MM.1S (cell line): ENCODE measurements around the gene PARP15.

Experiments used
- DNase-seq: peaks from one replicate; pipeline ENCODE4 v3.0.0-alpha.2; 2015
- H2AFZ ChIP-seq: fragments of 300-600 bp; sonication (generic); 2 replicates; pipeline ENCODE4 v1.6.0; 2016; ENCODE audit warnings: antibody characterized with exemption, low read length
- H3F3A ChIP-seq: fragments of 300-600 bp; sonication (generic); 2 replicates; pipeline ENCODE4 v1.6.1; 2016; ENCODE audit warnings: mild to moderate bottlenecking, antibody characterized with exemption, low read length, moderate library complexity, mixed read lengths; ENCODE audit not compliant: insufficient read depth
- H3K27ac ChIP-seq: fragments of 300-600 bp; sonication (generic); 2 replicates; pipeline ENCODE4 v1.5.1; 2016; ENCODE audit warnings: mild to moderate bottlenecking, low read length
- H3K27me3 ChIP-seq: fragments of 300-600 bp; sonication (generic); replicated peaks from 2 replicates; pipeline ENCODE4 v1.6.0; 2016; ENCODE audit warnings: low read length; ENCODE audit not compliant: insufficient read depth
- H3K36me3 ChIP-seq: fragments of 300-600 bp; sonication (generic); replicated peaks from 2 replicates; pipeline ENCODE4 v1.6.1; 2016; ENCODE audit warnings: mild to moderate bottlenecking, low read length, mixed read lengths; ENCODE audit not compliant: insufficient read depth
- H3K4me1 ChIP-seq: fragments of 300-600 bp; sonication (generic); 2 replicates; pipeline ENCODE4 v1.6.1; 2016; ENCODE audit warnings: low read length, mixed read lengths
- H3K4me2 ChIP-seq: fragments of 300-600 bp; sonication (generic); 2 replicates; pipeline ENCODE4 v1.6.0; 2016; ENCODE audit warnings: low read depth, low read length
- H3K4me3 ChIP-seq: fragments of 300-600 bp; sonication (generic); 2 replicates; pipeline ENCODE4 v1.5.1; 2016; ENCODE audit warnings: low read length, mixed read lengths
- H3K79me2 ChIP-seq: fragments of 300-600 bp; sonication (generic); 2 replicates; pipeline ENCODE4 v1.6.1; 2016; ENCODE audit warnings: mixed run types, low read length, mixed read lengths
- H3K9ac ChIP-seq: fragments of 300-600 bp; sonication (generic); 2 replicates; pipeline ENCODE4 v1.6.1; 2016; ENCODE audit warnings: low read length, mixed read lengths
- H3K9me2 ChIP-seq: fragments of 300-600 bp; sonication (generic); replicated peaks from 2 replicates; pipeline ENCODE4 v1.6.1; 2016; ENCODE audit warnings: mild to moderate bottlenecking, low read length, mixed read lengths; ENCODE audit not compliant: insufficient read depth
- H3K9me3 ChIP-seq: fragments of 300-600 bp; sonication (generic); replicated peaks from 2 replicates; pipeline ENCODE4 v1.6.1; 2016; ENCODE audit warnings: mild to moderate bottlenecking, low read length, mixed read lengths; ENCODE audit not compliant: insufficient read depth
- H4K20me1 ChIP-seq: fragments of 300-600 bp; sonication (generic); 2 replicates; pipeline ENCODE4 v1.6.1; 2016; ENCODE audit warnings: mild to moderate bottlenecking, low read length, moderate library complexity, mixed read lengths; ENCODE audit not compliant: insufficient read depth
- EZH2 ChIP-seq: fragments of 300-600 bp; sonication (generic); optimal IDR thresholded peaks from 2 replicates; pipeline ENCODE3; 2017; ENCODE audit warnings: low read depth, mild to moderate bottlenecking, antibody characterized with exemption, low read length, mixed read lengths
- EZH2phosphoT487 ChIP-seq: fragments of 300-600 bp; sonication (generic); IDR thresholded peaks from 2 replicates; pipeline ENCODE4 v1.6.1; 2018; ENCODE audit warnings: antibody characterized with exemption, low read length
- TF ChIP-seq, protein P1 (sequence below): fragments of 300-600 bp; sonication (generic); IDR thresholded peaks from 2 replicates; pipeline ENCODE4 v1.5.1; 2016; ENCODE audit warnings: antibody characterized with exemption, low read length, mixed read lengths

Gene PARP15

DNA sequence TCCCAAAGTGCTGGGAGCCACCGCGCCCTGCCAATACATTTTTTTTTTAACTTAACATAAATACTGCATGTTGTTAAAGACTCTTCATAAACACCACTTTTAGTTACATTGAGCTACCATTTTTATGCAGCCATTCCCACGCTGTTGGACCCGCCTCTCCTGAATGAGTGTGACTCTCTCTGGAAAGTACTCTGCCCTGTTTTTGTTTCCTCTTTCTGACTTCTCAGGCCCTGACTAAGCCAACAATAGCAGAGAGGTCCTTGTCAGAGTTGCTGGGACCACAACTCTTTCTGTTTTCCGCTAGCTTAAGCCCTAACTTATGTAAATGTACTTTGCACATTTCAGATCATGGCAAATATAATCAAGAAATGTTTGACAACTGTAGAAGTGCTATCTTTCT lies 35.2 kb downstream of the PARP15 start:
- Histone ChIP-seq H3F3A (peaks cover 10% of the 10 kb centered on the region), H4K20me1 (no peaks in the 10 kb centered on the region), H3K9me2 (no peaks in the 10 kb centered on the region), H2AFZ (no peak overlapping the region), H3K4me2 (no peak overlapping the region), H3K9ac (no peak overlapping the region), H3K79me2 (no peaks in the 10 kb centered on the region), H3K4me3 (no peak overlapping the region), H3K36me3 (no peaks in the 10 kb centered on the region), H3K9me3 (no peaks in the 10 kb centered on the region), H3K4me1 (peaks cover 11% of the 10 kb centered on the region), H3K27me3 (no peaks in the 10 kb centered on the region), H3K27ac (no peak overlapping the region)
- TF ChIP-seq EZH2phosphoT487 (no peak), EZH2 (no peak)
- TF ChIP-seq, protein P1, sequence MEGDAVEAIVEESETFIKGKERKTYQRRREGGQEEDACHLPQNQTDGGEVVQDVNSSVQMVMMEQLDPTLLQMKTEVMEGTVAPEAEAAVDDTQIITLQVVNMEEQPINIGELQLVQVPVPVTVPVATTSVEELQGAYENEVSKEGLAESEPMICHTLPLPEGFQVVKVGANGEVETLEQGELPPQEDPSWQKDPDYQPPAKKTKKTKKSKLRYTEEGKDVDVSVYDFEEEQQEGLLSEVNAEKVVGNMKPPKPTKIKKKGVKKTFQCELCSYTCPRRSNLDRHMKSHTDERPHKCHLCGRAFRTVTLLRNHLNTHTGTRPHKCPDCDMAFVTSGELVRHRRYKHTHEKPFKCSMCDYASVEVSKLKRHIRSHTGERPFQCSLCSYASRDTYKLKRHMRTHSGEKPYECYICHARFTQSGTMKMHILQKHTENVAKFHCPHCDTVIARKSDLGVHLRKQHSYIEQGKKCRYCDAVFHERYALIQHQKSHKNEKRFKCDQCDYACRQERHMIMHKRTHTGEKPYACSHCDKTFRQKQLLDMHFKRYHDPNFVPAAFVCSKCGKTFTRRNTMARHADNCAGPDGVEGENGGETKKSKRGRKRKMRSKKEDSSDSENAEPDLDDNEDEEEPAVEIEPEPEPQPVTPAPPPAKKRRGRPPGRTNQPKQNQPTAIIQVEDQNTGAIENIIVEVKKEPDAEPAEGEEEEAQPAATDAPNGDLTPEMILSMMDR, result no peak
- DNase-seq, result no peak

DNA sequence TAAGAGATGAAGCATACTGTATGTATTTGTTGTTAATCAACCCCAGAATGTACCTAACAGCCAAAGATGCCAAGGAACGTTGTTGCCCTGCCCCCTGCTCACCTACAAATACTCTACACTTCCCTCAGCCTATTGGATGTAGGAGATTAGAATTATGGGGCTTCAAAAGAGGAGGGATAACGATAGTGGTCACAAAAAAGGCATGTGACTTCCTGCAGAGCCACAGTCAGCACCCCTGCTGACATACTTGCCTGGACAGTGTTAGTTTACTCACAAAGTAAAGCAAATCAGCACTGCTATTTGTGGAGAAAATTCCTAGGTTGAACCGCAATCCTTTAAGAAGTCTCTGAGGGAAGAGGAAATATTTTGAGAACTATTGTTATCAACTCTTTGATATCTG lies 37.9 kb downstream of the PARP15 start:
- Histone ChIP-seq H3K4me1 (peaks cover 5% of the 10 kb centered on the region; the same call in 1 of the 2 replicates), H3K9me3 (no peaks in the 10 kb centered on the region), H3K36me3 (no peaks in the 10 kb centered on the region), H3K4me2 (no peak overlapping the region), H3K79me2 (no peaks in the 10 kb centered on the region), H2AFZ (no peak overlapping the region), H3K27me3 (no peaks in the 10 kb centered on the region), H3K4me3 (no peak overlapping the region), H3F3A (peaks cover 3% of the 10 kb centered on the region; the same call in 1 of the 2 replicates), H4K20me1 (no peaks in the 10 kb centered on the region), H3K9me2 (no peaks in the 10 kb centered on the region), H3K9ac (no peak overlapping the region), H3K27ac (no peak overlapping the region)
- TF ChIP-seq EZH2 (no peak), EZH2phosphoT487 (no peak)
- TF ChIP-seq, protein P1, result no peak
- DNase-seq, result no peak

DNA sequence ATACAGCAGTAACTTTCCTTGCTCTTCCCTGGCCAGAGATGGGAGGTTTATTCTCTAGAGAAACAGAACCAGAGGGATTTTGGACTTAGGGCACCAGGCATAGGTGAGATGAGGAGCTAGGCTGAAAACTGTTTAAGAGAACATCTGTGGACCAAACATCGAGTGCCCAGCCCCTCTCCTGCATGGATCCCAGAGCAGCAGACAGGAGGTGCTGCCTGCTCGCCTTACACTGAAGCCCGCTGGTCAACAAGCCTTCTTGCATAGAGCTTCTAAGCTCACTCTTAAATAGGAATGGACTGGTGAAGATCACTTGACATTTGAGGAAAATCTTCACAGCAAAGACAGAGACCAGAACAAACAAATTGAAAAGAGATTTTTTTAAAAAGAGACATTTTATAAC lies 41.2 kb downstream of the PARP15 start:
- no peak overlapping the region for H3K9ac ChIP-seq

More for the DNA sequence above, 41.2 kb downstream of the PARP15 start:
- H3K4me2 ChIP-seq, result no peak overlapping the region
- H2AFZ ChIP-seq, result no peak overlapping the region
- no peak for DNase-seq
- no peaks in the 10 kb centered on the region for H3K9me2 ChIP-seq
- TF ChIP-seq EZH2phosphoT487, result no peak
- TF ChIP-seq, protein P1, result no peak
- TF ChIP-seq EZH2, result no peak
- H3K4me3 ChIP-seq, result no peak overlapping the region
- H3K9me3 ChIP-seq, result no peaks in the 10 kb centered on the region
- no peak overlapping the region for H3K27ac ChIP-seq
- no peaks in the 10 kb centered on the region for H3F3A ChIP-seq
- H3K27me3 ChIP-seq, result no peaks in the 10 kb centered on the region
- no peaks in the 10 kb centered on the region for H4K20me1 ChIP-seq
- no peaks in the 10 kb centered on the region for H3K36me3 ChIP-seq
- H3K79me2 ChIP-seq, result no peaks in the 10 kb centered on the region
- H3K4me1 ChIP-seq, result 0 out of 2 replicates have a peak, but pooled peaks cover 3% of the 10 kb centered on the region
